Fibroblast of mammary gland (primary cell): Measurements from ENCODE around the gene NXPH3.

Experiments used
- DNase-seq: peaks from one replicate; pipeline ENCODE4 v3.0.0-alpha.2; 2010; ENCODE audit warnings: low read depth
- H3K4me3 ChIP-seq: 2 replicates; pipeline ENCODE4 v1.5.1; 2011; ENCODE audit warnings: low read depth, mild to moderate bottlenecking, low read length, moderate library complexity; ENCODE audit not compliant: control insufficient read depth
- CTCF ChIP-seq: conservative IDR thresholded peaks from 2 replicates; pipeline ENCODE4 v1.5.1; 2011; ENCODE audit warnings: low read depth, low read length, inconsistent platforms; ENCODE audit not compliant: control insufficient read depth, insufficient read depth

The NXPH3 gene

GRCh38 chr17:49555495-49556222 lies 20.0 kb upstream of the NXPH3 start:
- no peak overlapping the region for H3K4me3 ChIP-seq
- DNase-seq = no peak

GRCh38 chr17:49556223-49556943 lies 19.3 kb upstream of the NXPH3 start:
- no peak overlapping the region for H3K4me3 ChIP-seq
- TF ChIP-seq CTCF = peak; percentile 87
- peak; percentile 57 for DNase-seq

More at GRCh38 chr17:49555495-49556222, 20.0 kb upstream of the NXPH3 start:
- no peak for TF ChIP-seq CTCF

- DNase-seq = peak; percentile 57
- peak; percentile 70 for TF ChIP-seq CTCF
- H3K4me3 ChIP-seq = no peak overlapping the region
Measured at GRCh38 chr17:49557312-49558024, 18.2 kb upstream of the NXPH3 start.

GRCh38 chr17:49564638-49565037 lies 11.0 kb upstream of the NXPH3 start:
- no peak overlapping the region for H3K4me3 ChIP-seq
- no peak for TF ChIP-seq CTCF
- DNase-seq = no peak

GRCh38 chr17:49565948-49566491 lies 9.7 kb upstream of the NXPH3 start:
- DNase-seq = peak; percentile 85
- H3K4me3 ChIP-seq = no peak overlapping the region
- TF ChIP-seq CTCF = no peak

GRCh38 chr17:49566668-49567071 lies 9.0 kb upstream of the NXPH3 start:
- TF ChIP-seq CTCF = no peak
- no peak overlapping the region for H3K4me3 ChIP-seq
- DNase-seq = no peak
